ENCODE measurements around the gene P2RX6. TPM values are rescaled to one million over a fixed set of nuclear protein-coding genes. Genes with fewer than 3 reads are reported as not detected.
A peak's percentile ranks its signal among the peaks of the same experiment; 100 is the strongest.
"Not testable (repeated sequence)": the region's sequence is repeated elsewhere in the genome, so short reads cannot be mapped to it uniquely, and the experiment has no call there.

P2RX6 gene
- total RNA-seq, 1 experiment from 2014 or later = 1.3 TPM

GRCh38 chr22:21031545-21032036 lies 16.6 kb downstream of the P2RX6 start:
- no peak for DNase-seq (ENCODE audit: low read depth)

GRCh38 chr22:21032037-21032867 lies 17.3 kb downstream of the P2RX6 start, which contains the start of gene SLC7A4:
TSS of gene SLC7A4 (minus strand) at chr22:21032561. CDS start at chr22:21031812, 749 bp downstream.
- DNase-seq (ENCODE audit: low read depth) = no peak

- DNase-seq (ENCODE audit: low read depth) = no peak
Measured at GRCh38 chr22:21032868-21033688, 18.1 kb downstream of the P2RX6 start.

DNA sequence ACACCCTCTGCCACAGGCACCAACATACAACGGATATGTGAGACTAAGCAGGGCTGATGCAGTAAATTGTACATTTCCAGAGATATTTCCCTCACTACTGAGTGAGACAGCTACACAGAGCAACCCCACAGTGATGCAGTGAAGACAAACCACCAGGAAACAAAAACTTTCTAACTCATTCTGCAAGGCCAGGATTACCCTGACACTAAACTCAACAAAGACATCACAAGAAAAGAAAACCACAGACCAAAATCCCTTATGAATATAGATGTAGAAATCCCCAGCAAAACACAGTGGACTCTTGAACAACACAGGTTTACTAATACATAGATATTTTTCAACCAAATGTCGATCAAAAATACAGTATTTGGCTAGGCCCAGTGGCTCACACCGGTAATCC lies 18.9 kb downstream of the P2RX6 start:
- DNase-seq (ENCODE audit: low read depth) = no peak

DNA sequence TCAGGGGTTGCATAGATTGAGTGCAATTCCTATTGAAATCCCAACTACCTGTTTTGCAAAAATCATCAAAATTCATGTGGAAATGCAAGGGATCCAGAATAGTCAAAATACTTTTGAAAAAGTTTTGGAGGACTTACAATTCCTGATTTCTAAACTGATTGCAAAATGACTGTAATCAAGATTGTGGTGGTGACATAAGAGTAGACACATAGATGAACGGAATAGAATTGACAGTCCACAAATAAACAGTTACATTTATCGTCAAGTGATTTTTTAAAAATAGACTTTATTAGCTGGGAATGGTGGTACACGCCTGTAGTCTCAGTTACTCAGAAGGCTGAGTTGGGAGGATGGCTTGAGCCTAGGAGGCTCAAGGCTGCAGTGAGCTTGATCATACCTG lies 20.0 kb downstream of the P2RX6 start:
- no peak for DNase-seq (ENCODE audit: low read depth)

DNA sequence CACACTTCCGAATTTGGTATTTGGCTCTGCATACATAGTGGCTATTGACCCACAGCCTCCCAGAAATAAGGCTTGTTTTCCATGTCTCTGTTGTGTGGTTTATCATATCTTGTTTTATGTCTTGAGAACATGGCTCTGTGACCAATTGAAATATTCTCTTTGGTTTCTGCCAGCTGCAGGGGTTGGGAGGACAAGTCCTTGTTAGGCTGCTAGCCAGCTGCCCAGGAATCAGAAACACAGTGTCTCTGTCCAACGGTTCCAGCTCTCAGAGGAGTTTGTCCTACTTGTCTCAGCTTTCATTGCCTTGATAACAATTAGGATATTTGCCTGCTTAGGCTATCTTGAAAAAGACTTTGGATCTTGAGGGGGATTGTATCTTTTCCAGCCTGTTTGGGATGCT lies 23.4 kb downstream of the P2RX6 start:
- no peak for DNase-seq (ENCODE audit: low read depth)

DNA sequence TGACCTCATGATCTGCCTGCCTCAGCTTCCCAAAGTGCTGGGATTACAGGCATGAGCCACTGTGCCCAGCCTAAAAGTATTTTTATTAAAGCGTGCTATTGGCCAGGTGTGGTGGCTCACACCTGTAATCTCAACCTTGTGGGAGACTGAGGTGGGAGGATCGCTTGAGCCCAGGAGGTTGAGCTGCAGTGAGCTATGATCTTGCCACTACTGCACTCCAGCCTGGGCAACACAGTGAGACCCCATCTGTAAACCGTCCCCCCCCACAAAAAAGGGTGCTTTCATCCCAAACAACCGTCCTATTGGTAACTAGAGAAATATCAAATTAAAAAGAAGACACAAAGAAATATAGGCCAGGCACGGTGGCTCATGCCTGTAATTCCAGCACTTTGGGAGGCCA lies 24.2 kb downstream of the P2RX6 start:
- not testable (repeated sequence) for DNase-seq (ENCODE audit: low read depth)

- DNase-seq (ENCODE audit: low read depth) = peak; percentile 67
Measured at GRCh38 chr22:21041937-21042336, 27.0 kb downstream of the P2RX6 start.

DNA sequence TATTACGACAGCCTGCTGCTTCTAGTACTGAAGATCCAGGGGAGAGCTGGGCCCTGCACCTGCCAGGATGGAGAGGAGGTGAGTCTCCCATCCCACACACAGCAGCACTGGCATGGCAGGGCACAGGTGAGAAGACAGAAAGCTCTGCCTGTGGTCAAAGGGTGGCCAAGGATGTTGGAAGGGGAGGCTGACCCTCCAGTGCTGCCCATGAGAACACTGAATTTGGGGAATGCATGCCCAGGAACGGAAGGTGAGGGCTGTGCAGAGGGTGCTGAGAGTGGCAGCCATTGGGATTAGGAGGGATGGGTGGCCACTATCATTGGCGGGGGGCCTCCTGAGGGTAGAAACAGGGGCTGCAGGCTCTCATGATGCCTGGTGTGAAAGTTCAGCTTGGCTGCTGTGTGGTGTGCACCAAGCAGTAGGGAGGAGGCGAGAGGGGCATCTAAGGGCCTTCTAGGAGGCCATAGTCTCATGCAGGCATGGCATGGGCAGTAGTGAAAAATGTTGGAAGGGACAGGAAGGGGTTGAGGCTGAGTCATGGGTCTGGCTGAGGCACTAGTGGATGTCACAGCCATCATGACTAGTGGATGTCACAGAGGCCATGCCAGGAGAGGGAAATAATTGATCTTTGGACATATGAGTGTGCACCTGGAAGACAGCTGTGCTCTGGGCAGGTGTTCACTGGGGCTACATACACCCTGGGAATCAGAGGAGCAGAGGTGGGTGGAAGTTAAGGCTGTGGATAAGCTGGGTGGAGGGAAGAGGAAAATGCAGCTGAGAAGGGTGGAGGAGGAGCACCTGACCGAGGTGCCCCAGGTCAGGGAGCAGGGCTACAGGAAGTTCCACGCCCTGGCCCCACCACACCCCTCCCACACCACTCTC lies 28.3 kb downstream of the P2RX6 start:
- DNase-seq (ENCODE audit: low read depth) = no peak

GRCh38 chr22:21043860-21044535 lies 29.0 kb downstream of the P2RX6 start:
- no peak for DNase-seq (ENCODE audit: low read depth)

- DNase-seq (ENCODE audit: low read depth) = peak; percentile 70
Measured at GRCh38 chr22:21044931-21045584, 30.1 kb downstream of the P2RX6 start.

DNA sequence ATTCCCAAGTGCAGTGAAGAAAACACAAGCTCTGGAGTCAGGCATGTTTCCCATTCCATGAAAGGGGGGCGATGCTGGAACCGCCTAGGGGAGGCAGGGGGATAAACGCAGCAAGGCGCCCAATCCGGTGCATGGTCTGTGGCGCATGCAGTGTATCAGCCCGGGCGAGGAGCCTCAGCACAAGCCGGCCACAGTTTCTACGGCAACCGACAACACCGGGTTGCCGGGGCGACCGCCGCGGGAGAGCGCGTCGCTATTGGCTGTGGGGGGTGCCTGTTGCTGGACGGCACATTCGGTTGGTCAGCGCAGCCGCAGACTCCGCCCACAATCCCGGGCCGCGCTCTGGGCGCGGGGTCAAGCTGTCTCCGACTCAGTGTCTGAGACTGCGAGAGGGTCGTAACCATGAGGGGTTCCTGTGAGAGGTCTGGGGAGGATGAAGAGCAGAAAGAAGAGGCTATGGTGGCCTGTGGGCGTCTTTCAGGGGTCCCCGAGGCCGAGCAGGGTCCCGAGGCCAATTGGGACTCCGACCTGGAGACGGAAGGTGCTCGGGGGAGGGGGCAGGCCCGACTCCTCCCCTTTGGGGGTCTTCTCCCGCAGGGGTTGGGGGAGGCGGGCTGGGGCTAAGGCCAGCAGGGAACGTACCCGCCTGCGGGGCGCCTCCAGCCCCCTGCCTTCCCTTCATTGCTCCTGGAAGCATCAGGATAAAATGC lies 30.8 kb downstream of the P2RX6 start, which contains the start of gene LRRC74B:
TSS of gene LRRC74B (plus strand) at position 362 of the 710 bp plus-strand sequence. CDS start at position 403, 41 bp downstream.
- DNase-seq (ENCODE audit: low read depth) = peak; percentile 95

DNA sequence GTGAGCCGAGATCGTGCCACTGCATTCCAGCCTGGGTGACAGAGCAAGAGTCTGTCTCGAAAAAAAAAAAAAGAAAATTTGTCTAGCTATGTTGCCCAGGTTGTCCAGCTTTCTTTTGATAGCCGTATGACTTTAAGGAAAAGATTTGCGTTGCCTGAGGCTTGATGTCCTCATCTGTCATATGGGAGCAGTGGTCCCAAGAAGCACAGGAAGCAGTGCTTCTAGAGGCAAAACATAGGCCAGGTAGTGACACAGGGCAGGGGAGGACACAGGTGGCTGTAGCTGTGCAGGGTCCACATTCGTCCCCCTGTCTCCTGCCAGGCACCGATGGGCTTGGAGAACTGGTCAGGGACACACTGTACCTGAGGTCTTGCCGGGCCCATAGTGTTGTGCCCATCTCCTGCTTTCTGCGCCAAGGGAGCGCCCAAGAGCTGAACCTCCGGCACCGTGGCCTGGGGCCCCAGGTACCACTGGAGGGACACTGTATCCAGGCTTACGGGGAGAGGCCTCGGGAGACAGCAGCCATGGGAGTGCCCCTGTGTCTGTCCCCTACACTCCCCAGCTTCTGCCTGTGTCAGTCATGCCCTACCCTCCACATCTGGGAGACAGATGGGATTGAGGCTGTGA lies 32.2 kb downstream of the P2RX6 start:
- no peak for DNase-seq (ENCODE audit: low read depth)

- DNase-seq (ENCODE audit: low read depth) = no peak
Measured at GRCh38 chr22:21047730-21048129, 32.8 kb downstream of the P2RX6 start.

GRCh38 chr22:21048448-21048847 lies 33.5 kb downstream of the P2RX6 start:
- not testable (repeated sequence) for DNase-seq (ENCODE audit: low read depth)

- DNase-seq (ENCODE audit: low read depth) = not testable (repeated sequence)
Measured at GRCh38 chr22:21048965-21049364, 34.0 kb downstream of the P2RX6 start.

DNA sequence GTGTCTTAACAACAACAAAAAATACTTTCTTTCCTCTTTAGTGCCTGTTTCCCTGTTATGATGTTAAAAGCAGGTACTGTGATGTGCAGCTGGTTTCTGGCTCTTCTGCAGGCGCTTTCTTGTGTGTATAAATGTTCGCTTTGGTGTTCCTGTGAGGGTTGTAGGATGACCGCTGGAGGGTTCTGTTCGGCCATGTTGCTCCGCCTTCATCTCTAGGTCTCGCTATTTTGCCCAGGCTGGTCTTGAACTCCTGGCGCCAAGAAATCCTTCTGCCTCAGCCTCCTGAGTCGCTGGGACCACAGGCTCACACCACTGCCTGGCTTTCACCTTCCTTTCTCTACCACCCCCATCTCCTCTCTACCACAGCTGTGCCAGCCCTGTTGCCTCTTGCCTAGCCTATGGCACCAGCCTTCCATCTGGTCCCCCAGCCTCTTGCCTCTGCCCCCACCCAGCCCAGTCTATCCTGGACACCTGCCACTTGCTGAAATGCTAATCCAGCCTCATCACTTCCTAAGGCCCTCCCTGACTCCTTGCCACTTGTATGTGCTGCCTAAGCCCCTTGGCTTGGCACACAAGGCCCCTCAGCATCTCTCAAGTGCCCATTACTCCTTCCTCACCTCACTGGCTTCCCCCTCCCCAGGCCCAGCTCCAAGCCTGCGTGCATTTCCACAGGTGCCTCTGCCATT lies 36.3 kb downstream of the P2RX6 start:
- no peak for DNase-seq (ENCODE audit: low read depth)

GRCh38 chr22:21051831-21052400 lies 37.0 kb downstream of the P2RX6 start:
- no peak for DNase-seq (ENCODE audit: low read depth)

Data from Daoy (cell line).